Fibroblast of skin of abdomen (primary cell): ENCODE results near the gene CFAP73.

ENCODE experiments used
- DNase-seq: peaks from one replicate; pipeline ENCODE4 v3.0.0-alpha.2; 2013

Gene CFAP73

GRCh38 chr12:113142173-113142885 is 7.2 kb upstream of the CFAP73 start:
- no peak for DNase-seq

- DNase-seq = no peak
Observed at GRCh38 chr12:113142886-113143332, 6.6 kb upstream of the CFAP73 start.

GRCh38 chr12:113143959-113144358 is 5.6 kb upstream of the CFAP73 start:
- DNase-seq = no peak

GRCh38 chr12:113144806-113145205 is 4.7 kb upstream of the CFAP73 start:
- no peak for DNase-seq

- DNase-seq = no peak
Observed at GRCh38 chr12:113145720-113146551, 3.6 kb upstream of the CFAP73 start.

GRCh38 chr12:113146999-113147398 is 2.5 kb upstream of the CFAP73 start:
- DNase-seq = no peak

GRCh38 chr12:113151655-113152054 is 2.1 kb downstream of the CFAP73 start:
- no peak for DNase-seq

- no peak for DNase-seq
Observed at GRCh38 chr12:113152196-113152834, 2.8 kb downstream of the CFAP73 start.

- DNase-seq = peak; percentile 58
Observed at GRCh38 chr12:113152835-113153814, 3.6 kb downstream of the CFAP73 start.

- DNase-seq = peak; percentile 14
Observed at GRCh38 chr12:113154351-113154973, 4.9 kb downstream of the CFAP73 start.

GRCh38 chr12:113155060-113155459 is 5.5 kb downstream of the CFAP73 start:
- no peak for DNase-seq

GRCh38 chr12:113155646-113156045 is 6.1 kb downstream of the CFAP73 start:
- DNase-seq = no peak

GRCh38 chr12:113157218-113157859 is 7.8 kb downstream of the CFAP73 start:
- no peak for DNase-seq

GRCh38 chr12:113158439-113159203 is 9.1 kb downstream of the CFAP73 start:
- no peak for DNase-seq

- no peak for DNase-seq
Observed at GRCh38 chr12:113159937-113160336, 10.4 kb downstream of the CFAP73 start.

- no peak for DNase-seq
Observed at GRCh38 chr12:113161415-113162016, 12.0 kb downstream of the CFAP73 start.

- DNase-seq = peak; percentile 36
Observed at GRCh38 chr12:113162102-113163029, 12.8 kb downstream of the CFAP73 start.

- no peak for DNase-seq
Observed at GRCh38 chr12:113163030-113163360, 13.5 kb downstream of the CFAP73 start.

GRCh38 chr12:113164014-113164413 is 14.5 kb downstream of the CFAP73 start:
- DNase-seq = no peak
